Duodenal mucosa (tissue), 2 donors: ENCODE measurements around the gene THSD7A.

Experiments
- H3K27ac ChIP-seq: one replicate; pipeline ENCODE4 v1.7.0; 2013; ENCODE audit warnings: low read depth, low read length
- H3K27me3 ChIP-seq, 2 donors: one replicate each; pipeline ENCODE4 v1.7.0; 2013; ENCODE audit warnings: low read length in 2 of 2, control low read depth in 1 of 2; ENCODE audit not compliant: insufficient read depth in 2 of 2, control insufficient read depth in 1 of 2
- H3K36me3 ChIP-seq, 2 donors: one replicate each; pipeline ENCODE4 v1.7.0; 2013; ENCODE audit warnings: low read length in 2 of 2, control low read depth in 1 of 2; ENCODE audit not compliant: insufficient read depth in 2 of 2, control insufficient read depth in 1 of 2
- H3K4me1 ChIP-seq, 2 donors: one replicate each; pipeline ENCODE4 v1.7.0; 2013; ENCODE audit warnings: low read length in 2 of 2, control low read depth in 1 of 2; ENCODE audit not compliant: insufficient read depth in 2 of 2, control insufficient read depth in 1 of 2
- H3K4me3 ChIP-seq, 2 donors: one replicate each; pipeline ENCODE4 v1.7.0; 2013; ENCODE audit warnings: low read length in 2 of 2, low read depth in 1 of 2
- H3K9ac ChIP-seq, 2 donors: one replicate each; pipeline ENCODE4 v1.7.0; 2013; ENCODE audit warnings: low read length in 2 of 2, low read depth in 1 of 2
- H3K9me3 ChIP-seq, 2 donors: one replicate each; pipeline ENCODE4 v1.7.0; 2013; ENCODE audit warnings: low read length in 2 of 2, control low read depth in 1 of 2; ENCODE audit not compliant: control insufficient read depth in 1 of 2

The THSD7A gene

GRCh38 chr7:11328309-11328708, 503.7 kb downstream of the THSD7A start:
- H3K4me3 ChIP-seq = no peak overlapping the region
- H3K27me3 ChIP-seq = no peaks in the 10 kb centered on the region
- no peak overlapping the region for H3K27ac ChIP-seq
- H3K9me3 ChIP-seq = no peaks in the 10 kb centered on the region
- no peak overlapping the region for H3K9ac ChIP-seq
- no peaks in the 10 kb centered on the region for H3K36me3 ChIP-seq
- no peaks in the 10 kb centered on the region for H3K4me1 ChIP-seq

- no peak overlapping the region for H3K27ac ChIP-seq
- H3K9me3 ChIP-seq = no peaks in the 10 kb centered on the region
- no peaks in the 10 kb centered on the region for H3K36me3 ChIP-seq
Observed at GRCh38 chr7:11327633-11328032, 504.4 kb downstream of the THSD7A start.

More at GRCh38 chr7:11327633-11328032, 504.4 kb downstream of the THSD7A start:
- no peak overlapping the region for H3K4me3 ChIP-seq
- H3K9ac ChIP-seq = no peak overlapping the region
- H3K27me3 ChIP-seq = no peaks in the 10 kb centered on the region
- H3K4me1 ChIP-seq = no peaks in the 10 kb centered on the region
